AG10803 (cell line): ENCODE measurements around the gene METTL5.
"Not testable (repeated sequence)": the region's sequence is repeated elsewhere in the genome, so short reads cannot be mapped to it uniquely, and the experiment has no call there.

Experiments
- DNase-seq: peaks from one replicate; pipeline ENCODE4 v3.0.0; 2010; ENCODE audit warnings: low read depth
- H3K4me3 ChIP-seq: 2 replicates; pipeline ENCODE4 v1.5.1; 2011; ENCODE audit warnings: mild to moderate bottlenecking, low read length, control low read depth
- CTCF ChIP-seq: conservative IDR thresholded peaks from 2 replicates; pipeline ENCODE4 v1.5.1; 2011; ENCODE audit warnings: mild to moderate bottlenecking, low read length, control low read depth, inconsistent platforms

The METTL5 gene

GRCh38 chr2:169824373-169825333 lies at the start of gene METTL5:
TSS of gene METTL5 (minus strand) at chr2:169824905. CDS start at chr2:169824597, 308 bp downstream.
- H3K4me3 ChIP-seq: peak within 1 kb of the TSS; percentile 75
- peak; percentile 63 for DNase-seq
- peak; percentile 57 for TF ChIP-seq CTCF

GRCh38 chr2:169871994-169872393 lies 47.3 kb upstream of the METTL5 start:
- H3K4me3 ChIP-seq: no peak overlapping the region
- no peak for TF ChIP-seq CTCF
- DNase-seq: no peak

GRCh38 chr2:169871369-169871768 lies 46.7 kb upstream of the METTL5 start:
- H3K4me3 ChIP-seq, DNase-seq: not testable (repeated sequence)

GRCh38 chr2:169868951-169869350 lies 44.2 kb upstream of the METTL5 start:
- no peak for DNase-seq
- H3K4me3 ChIP-seq: no peak overlapping the region
- TF ChIP-seq CTCF: no peak

- H3K4me3 ChIP-seq: no peak overlapping the region
- no peak for DNase-seq
- TF ChIP-seq CTCF: no peak
These were observed 42.9 kb upstream of the METTL5 start for GRCh38 chr2:169867579-169867978.

- not testable (repeated sequence) for H3K4me3 ChIP-seq, DNase-seq
These were observed 41.5 kb upstream of the METTL5 start for GRCh38 chr2:169866230-169866629.

GRCh38 chr2:169865492-169865891 lies 40.8 kb upstream of the METTL5 start:
- no peak for DNase-seq
- TF ChIP-seq CTCF: no peak
- no peak overlapping the region for H3K4me3 ChIP-seq

- no peak overlapping the region for H3K4me3 ChIP-seq
- DNase-seq: no peak
- no peak for TF ChIP-seq CTCF
These were observed 38.1 kb upstream of the METTL5 start for GRCh38 chr2:169862816-169863215.
